GM23248 (cell line): ENCODE data around the gene ANKRD11.

Source experiments
- EZH2 ChIP-seq: fragments of 200-600 bp; sonication (generic); IDR thresholded peaks from 2 replicates; pipeline ENCODE4 v1.6.1; 2018; ENCODE audit warnings: antibody characterized with exemption, mild to moderate bottlenecking; ENCODE audit not compliant: insufficient read depth, poor library complexity, severe bottlenecking
- EZH2phosphoT487 ChIP-seq: fragments of 200-600 bp; sonication (generic); IDR thresholded peaks from 2 replicates; pipeline ENCODE4 v1.6.1; 2018; ENCODE audit warnings: antibody characterized with exemption, moderate library complexity, mild to moderate bottlenecking, low read depth; ENCODE audit not compliant: insufficient read depth

GRCh38 chr16:89448656-89449055 lies 41.7 kb downstream of the ANKRD11 start:
- TF ChIP-seq EZH2phosphoT487: no peak
- no peak for TF ChIP-seq EZH2
